RWPE1 (cell line): ENCODE results near the gene CD200R1.

Experiments used
- CTCF ChIA-PET: fragments of 350-600 bp; sonication (Branson Sonifier 250); formaldehyde crosslinking; extraction: SDS; loops from one replicate; lab custom pipeline; 2021; lab: Yijun Ruan, JAX
- POLR2A ChIA-PET: fragments of 400-600 bp; formaldehyde crosslinking; extraction: SDS; loops from one replicate; lab custom pipeline; 2020; ENCODE audit warnings: antibody characterized with exemption; ENCODE audit not compliant: low non-redundant PET; lab: Yijun Ruan, JAX
- DNase-seq: peaks from one replicate; pipeline ENCODE4 v3.0.0; 2012; ENCODE audit warnings: low spot score
- H3K27ac ChIP-seq: fragments of 450-650 bp; 2 replicates; pipeline ENCODE4 v1.5.1; 2017
- TF ChIP-seq, protein P1 (sequence below): fragments of 450-650 bp; conservative IDR thresholded peaks from 2 replicates; pipeline ENCODE4 v1.5.1; 2017; ENCODE audit warnings: low read depth, mild to moderate bottlenecking

Gene CD200R1

DNA sequence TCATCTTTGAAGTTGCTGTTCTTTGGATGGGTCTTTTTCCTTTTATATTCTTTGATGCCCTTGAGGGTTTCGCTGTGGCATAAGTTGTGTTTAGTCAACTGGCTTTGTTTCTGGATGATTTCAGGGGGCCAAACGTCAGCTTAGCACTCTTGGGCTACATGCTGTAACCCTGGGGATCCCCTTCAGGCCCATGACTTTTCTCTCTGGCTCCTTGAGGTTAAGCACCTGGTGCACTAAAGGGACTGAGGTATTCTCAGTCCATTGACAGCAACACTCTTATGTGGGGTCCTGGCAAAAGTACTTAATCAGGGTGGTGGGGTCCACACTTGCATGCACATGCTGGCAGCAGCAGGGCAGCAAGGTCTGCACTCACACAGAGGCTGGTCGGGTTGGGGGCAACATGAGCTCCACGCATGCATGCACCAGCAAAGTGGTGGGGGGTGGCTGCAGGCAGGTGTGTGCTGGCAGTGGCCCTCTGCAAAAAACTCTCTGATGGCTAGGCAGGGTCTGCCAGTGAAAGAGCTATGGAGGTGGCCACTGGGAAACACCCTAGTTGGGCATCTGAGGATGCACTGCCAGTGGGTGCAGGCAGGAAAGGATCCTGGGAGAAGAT, 90.1 kb downstream of the CD200R1 start:
- H3K27ac ChIP-seq = no peak overlapping the region
- DNase-seq = no peak
- TF ChIP-seq, protein P1, sequence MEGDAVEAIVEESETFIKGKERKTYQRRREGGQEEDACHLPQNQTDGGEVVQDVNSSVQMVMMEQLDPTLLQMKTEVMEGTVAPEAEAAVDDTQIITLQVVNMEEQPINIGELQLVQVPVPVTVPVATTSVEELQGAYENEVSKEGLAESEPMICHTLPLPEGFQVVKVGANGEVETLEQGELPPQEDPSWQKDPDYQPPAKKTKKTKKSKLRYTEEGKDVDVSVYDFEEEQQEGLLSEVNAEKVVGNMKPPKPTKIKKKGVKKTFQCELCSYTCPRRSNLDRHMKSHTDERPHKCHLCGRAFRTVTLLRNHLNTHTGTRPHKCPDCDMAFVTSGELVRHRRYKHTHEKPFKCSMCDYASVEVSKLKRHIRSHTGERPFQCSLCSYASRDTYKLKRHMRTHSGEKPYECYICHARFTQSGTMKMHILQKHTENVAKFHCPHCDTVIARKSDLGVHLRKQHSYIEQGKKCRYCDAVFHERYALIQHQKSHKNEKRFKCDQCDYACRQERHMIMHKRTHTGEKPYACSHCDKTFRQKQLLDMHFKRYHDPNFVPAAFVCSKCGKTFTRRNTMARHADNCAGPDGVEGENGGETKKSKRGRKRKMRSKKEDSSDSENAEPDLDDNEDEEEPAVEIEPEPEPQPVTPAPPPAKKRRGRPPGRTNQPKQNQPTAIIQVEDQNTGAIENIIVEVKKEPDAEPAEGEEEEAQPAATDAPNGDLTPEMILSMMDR = no peak
- CTCF ChIA-PET = interaction anchor here (0.7 kb wide), 1 partner anchor 25 kb away, joined by 3 read pairs; no protein-coding TSS in a partner anchor
- POLR2A ChIA-PET = no interaction called here

DNA sequence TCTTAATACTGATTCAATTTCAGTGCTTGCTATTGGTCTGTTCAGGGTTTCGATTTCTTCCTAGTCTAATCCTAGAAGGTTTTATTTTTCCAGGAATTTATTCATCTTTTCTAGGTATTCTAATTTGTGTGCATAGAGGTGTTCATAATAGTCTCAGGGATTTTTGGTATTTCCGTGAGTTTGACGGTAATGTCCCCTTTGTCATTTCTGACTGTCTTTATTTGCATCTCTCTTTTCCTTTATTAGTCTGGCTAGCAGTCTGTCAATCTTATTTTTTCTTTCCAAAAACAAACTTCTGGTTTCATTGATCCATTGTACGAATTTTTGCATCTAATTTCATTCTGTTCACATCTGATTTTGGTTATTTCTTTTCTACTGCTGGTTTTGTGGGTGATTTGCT, 93.0 kb downstream of the CD200R1 start:
- POLR2A ChIA-PET = no interaction called here
- CTCF ChIA-PET = no interaction called here

DNA sequence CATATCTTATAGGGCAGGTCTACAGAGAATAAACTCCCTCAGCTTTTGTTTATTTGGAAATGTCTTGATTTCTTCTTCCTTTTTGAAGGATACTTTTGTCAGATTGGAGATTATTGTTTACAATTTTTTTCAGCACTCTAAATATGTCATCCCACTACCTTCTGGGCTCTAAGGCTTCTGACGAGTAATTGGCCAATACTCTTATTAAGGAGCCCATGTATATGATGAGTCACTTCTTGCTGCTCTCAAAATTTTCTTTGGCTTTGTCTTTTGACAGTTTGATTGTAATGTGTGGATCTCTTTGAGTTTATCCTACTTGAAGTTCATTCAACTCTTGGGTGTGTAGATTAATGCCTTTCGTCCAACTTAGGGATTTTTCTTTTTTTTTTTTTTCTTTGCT, 99.3 kb downstream of the CD200R1 start:
- CTCF ChIA-PET = no interaction called here
- H3K27ac ChIP-seq = no peak overlapping the region
- TF ChIP-seq, protein P1 = no peak
- POLR2A ChIA-PET = no interaction called here
- no peak for DNase-seq

More for the DNA sequence above, 93.0 kb downstream of the CD200R1 start:
- DNase-seq = no peak
- H3K27ac ChIP-seq = no peak overlapping the region
- TF ChIP-seq, protein P1 = no peak

DNA sequence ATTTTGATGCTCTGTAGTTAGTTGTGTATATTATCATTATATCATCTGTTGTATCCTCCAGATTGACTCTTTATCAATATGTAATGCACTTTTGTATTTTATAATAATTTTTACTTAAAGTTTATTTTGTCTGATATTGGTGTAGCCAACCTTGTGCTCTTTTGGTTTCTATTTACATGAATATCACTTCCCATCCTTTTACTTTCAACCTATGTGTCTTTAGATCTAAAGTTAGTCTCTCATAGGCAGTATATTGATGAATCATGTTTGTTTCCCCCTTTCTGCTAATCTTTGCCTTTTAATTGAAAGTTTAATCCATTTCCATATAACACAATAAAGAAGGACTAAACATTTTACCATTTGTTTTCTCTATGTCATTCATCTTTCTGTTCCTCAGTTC, 100.2 kb downstream of the CD200R1 start:
- DNase-seq = no peak
- ChIA-PET CTCF (no interaction called here), POLR2A (no interaction called here)
- TF ChIP-seq, protein P1 = no peak
- H3K27ac ChIP-seq = no peak overlapping the region

DNA sequence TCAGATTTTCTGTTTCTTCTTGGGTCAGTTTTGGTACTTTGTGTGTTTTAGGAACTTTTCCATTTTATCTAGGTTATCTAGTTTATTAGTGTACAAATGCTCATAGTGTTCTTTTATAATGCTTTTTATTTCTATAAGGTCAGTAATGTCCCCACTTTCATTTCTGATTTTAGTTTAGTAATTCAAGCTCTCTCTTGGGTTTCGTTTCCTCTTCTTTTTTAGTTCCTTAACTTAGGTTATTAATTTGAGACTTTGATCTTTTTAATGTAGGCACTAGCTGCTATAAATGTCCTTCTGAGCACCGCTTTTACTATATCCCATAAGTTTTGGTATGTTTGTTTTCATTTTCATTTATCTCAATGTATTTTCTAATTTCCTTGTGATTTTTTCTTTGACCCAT, 101.3 kb downstream of the CD200R1 start:
- H3K27ac ChIP-seq = no peak overlapping the region
- no peak for DNase-seq
- POLR2A ChIA-PET = no interaction called here
- CTCF ChIA-PET = interaction anchor here (0.7 kb wide), 2 partner anchors 20 to 195 kb away, joined by 3 read pairs; no protein-coding TSS in a partner anchor
- TF ChIP-seq, protein P1 = no peak

DNA sequence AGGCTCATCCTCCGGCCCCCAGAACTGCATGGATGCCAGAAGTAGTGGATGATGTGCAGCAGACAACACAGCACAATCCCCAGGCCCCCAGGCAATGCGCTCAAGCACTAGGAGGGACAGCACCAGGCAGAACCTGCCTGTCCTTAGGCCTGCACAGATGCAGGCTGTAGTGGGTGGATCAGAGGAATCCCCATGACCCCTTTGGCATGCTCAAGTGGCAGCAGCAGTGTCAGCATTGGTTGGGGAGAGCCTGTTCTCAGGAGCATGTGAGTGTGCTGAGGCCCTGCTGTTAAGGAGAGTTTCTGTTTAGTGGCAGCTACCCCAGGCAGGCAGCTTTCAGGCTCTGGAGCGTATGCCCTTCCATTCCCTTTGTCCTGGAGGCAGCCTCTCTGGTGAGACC, 103.2 kb downstream of the CD200R1 start:
- CTCF ChIA-PET = no interaction called here
- no peak overlapping the region for H3K27ac ChIP-seq
- TF ChIP-seq, protein P1 = no peak
- no peak for DNase-seq
- POLR2A ChIA-PET = no interaction called here
